Adrenal gland (tissue), 5 donors: ENCODE data around the gene ZC3H15.

Source experiments
- CTCF ChIP-seq, 6 experiments: fragments of 450-650 bp in 4 of 6; fragments of 200-600 bp in 2 of 6; sonication (generic) in 1 of 6; IDR thresholded peaks; 1 replicate in 5 of 6; 2 replicates in 1 of 6; pipeline versions ENCODE4 v1.5.1 to v1.8.0; 2016 to 2021; ENCODE audit warnings: antibody characterized with exemption in 6 of 6, mild to moderate bottlenecking in 2 of 6, moderate library complexity in 1 of 6
- POLR2A ChIP-seq, 2 donors: fragments of 450-650 bp; IDR thresholded peaks; one replicate each; pipeline ENCODE4 v1.6.1; 2017; ENCODE audit warnings: antibody characterized with exemption in 2 of 2, mild to moderate bottlenecking in 2 of 2, moderate library complexity in 1 of 2
- donor health status: DM: no; HTN: no; CAD: no.

- TF ChIP-seq POLR2A (IDR thresholded peaks at IDR 0.05) = no peak
- no peak for TF ChIP-seq CTCF (IDR thresholded peaks at IDR 0.05)
Measured at GRCh38 chr2:186537019-186537418, 51.0 kb downstream of the ZC3H15 start.
